Neural progenitor cell (in vitro differentiated cells): ENCODE results near the gene PGAP6.
"Not testable (repeated sequence)": the region's sequence is repeated elsewhere in the genome, so short reads cannot be mapped to it uniquely, and the experiment has no call there.

ENCODE experiments used
- EZH2 ChIP-seq: fragments of 200-600 bp; sonication (generic); IDR thresholded peaks from 2 replicates; pipeline ENCODE4 v1.6.1; 2017; ENCODE audit warnings: antibody characterized with exemption, mild to moderate bottlenecking, moderate library complexity
- EZH2phosphoT487 ChIP-seq: fragments of 200-600 bp; sonication (generic); IDR thresholded peaks from 2 replicates; pipeline ENCODE4 v1.6.1; 2017; ENCODE audit warnings: antibody characterized with exemption
- TF ChIP-seq, protein P1 (sequence below): fragments of 200-600 bp; sonication (generic); IDR thresholded peaks from 2 replicates; pipeline ENCODE4 v1.5.1; 2017; ENCODE audit warnings: antibody characterized with exemption, mild to moderate bottlenecking

DNA sequence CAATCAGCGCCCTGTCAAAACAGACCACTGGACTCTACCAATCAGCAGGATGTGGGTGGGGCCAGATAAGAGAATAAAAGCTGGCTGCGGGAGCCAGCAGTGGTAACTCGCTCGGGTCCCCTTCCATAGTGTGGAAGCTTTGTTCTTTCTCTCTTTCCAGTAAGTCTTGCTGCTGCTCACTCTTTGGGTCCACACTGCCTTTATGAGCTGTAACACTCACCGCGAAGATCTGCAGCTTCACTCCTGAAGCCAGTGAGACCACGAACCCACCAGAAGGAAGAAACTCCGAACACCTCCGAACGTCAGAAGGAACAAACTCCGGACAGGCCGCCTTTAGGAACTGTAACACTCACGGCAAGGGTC, 39.8 kb downstream of the PGAP6 start:
- TF ChIP-seq, protein P1, sequence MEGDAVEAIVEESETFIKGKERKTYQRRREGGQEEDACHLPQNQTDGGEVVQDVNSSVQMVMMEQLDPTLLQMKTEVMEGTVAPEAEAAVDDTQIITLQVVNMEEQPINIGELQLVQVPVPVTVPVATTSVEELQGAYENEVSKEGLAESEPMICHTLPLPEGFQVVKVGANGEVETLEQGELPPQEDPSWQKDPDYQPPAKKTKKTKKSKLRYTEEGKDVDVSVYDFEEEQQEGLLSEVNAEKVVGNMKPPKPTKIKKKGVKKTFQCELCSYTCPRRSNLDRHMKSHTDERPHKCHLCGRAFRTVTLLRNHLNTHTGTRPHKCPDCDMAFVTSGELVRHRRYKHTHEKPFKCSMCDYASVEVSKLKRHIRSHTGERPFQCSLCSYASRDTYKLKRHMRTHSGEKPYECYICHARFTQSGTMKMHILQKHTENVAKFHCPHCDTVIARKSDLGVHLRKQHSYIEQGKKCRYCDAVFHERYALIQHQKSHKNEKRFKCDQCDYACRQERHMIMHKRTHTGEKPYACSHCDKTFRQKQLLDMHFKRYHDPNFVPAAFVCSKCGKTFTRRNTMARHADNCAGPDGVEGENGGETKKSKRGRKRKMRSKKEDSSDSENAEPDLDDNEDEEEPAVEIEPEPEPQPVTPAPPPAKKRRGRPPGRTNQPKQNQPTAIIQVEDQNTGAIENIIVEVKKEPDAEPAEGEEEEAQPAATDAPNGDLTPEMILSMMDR = not testable (repeated sequence)
- not testable (repeated sequence) for TF ChIP-seq EZH2, EZH2phosphoT487
